Right atrium auricular region (tissue), 2 donors: Measurements from ENCODE around the gene UNC5C. TPM values are rescaled to one million over a fixed set of nuclear protein-coding genes. Genes with fewer than 3 reads are reported as not detected.

Experiments
- DNase-seq: peaks from one replicate; pipeline ENCODE4 v3.0.0-alpha.2; 2019; ENCODE audit warnings: low spot score
- H3K27ac ChIP-seq, 2 donors: fragments of 200-600 bp; sonication (generic); 1 replicate in 1 of 2; 2 replicates in 1 of 2; pipeline ENCODE4 v1.5.1; 2016 to 2019
- H3K27me3 ChIP-seq, 2 donors: fragments of 200-600 bp; sonication (generic); one replicate each; pipeline versions ENCODE4 v1.5.1 to v1.6.0; 2017 to 2019
- H3K36me3 ChIP-seq: fragments of 200-600 bp; sonication (generic); one replicate; pipeline ENCODE4 v1.5.1; 2016
- H3K4me1 ChIP-seq, 2 donors: fragments of 200-600 bp; sonication (generic); one replicate each; pipeline versions ENCODE4 v1.5.1 to v1.6.0; 2017 to 2019
- H3K4me3 ChIP-seq, 2 donors: fragments of 200-600 bp; sonication (generic); 1 replicate in 1 of 2; 2 replicates in 1 of 2; pipeline ENCODE4 v1.5.1; 2017 to 2019; ENCODE audit warnings: mild to moderate bottlenecking in 1 of 2, moderate library complexity in 1 of 2
- H3K9me3 ChIP-seq, 2 donors: fragments of 200-600 bp; sonication (generic); one replicate each; pipeline ENCODE4 v1.5.1; 2019
- CTCF ChIP-seq, 2 donors: fragments of 200-600 bp; sonication (generic); IDR thresholded peaks; one replicate each; pipeline ENCODE4 v1.5.1; 2019; ENCODE audit warnings: antibody characterized with exemption in 2 of 2
- total RNA-seq, 2 donors: library from RNA; depleted of rRNA; stranded (reverse); fragments of >200 nt; gene quantifications; one replicate each; pipeline ENCODE4 v1.1.0, GENCODE V29; 2016

UNC5C gene
- total RNA-seq, 2 donors from 2014 or later = 3.8 to 4.6 TPM

GRCh38 chr4:95212692-95213091, 336.1 kb downstream of the UNC5C start:
- Histone ChIP-seq H3K36me3 (no peaks in the 10 kb centered on the region), H3K27ac (no peak overlapping the region), H3K9me3 (no peaks in the 10 kb centered on the region), H3K4me3 (no peak overlapping the region), H3K27me3 (no peaks in the 10 kb centered on the region), H3K4me1 (peaks cover 0 to 5% of the 10 kb centered on the region in 2 donors)
- TF ChIP-seq CTCF (IDR thresholded peaks at IDR 0.05) = no peak
- no peak for DNase-seq

GRCh38 chr4:95209927-95210326, 338.8 kb downstream of the UNC5C start:
- no peaks in the 10 kb centered on the region for H3K36me3 ChIP-seq
- no peaks in the 10 kb centered on the region for H3K27me3 ChIP-seq
- no peak overlapping the region for H3K4me3 ChIP-seq
- H3K27ac ChIP-seq = no peak overlapping the region
- DNase-seq = no peak
- H3K4me1 ChIP-seq = no peaks in the 10 kb centered on the region
- no peaks in the 10 kb centered on the region for H3K9me3 ChIP-seq
- TF ChIP-seq CTCF (IDR thresholded peaks at IDR 0.05) = no peak

- H3K9me3 ChIP-seq = no peaks in the 10 kb centered on the region
- peaks cover 4% of the 10 kb centered on the region for H3K36me3 ChIP-seq
- H3K4me3 ChIP-seq = no peak overlapping the region
- no peaks in the 10 kb centered on the region for H3K4me1 ChIP-seq
- H3K27ac ChIP-seq = no peak overlapping the region
- DNase-seq = no peak
- no peaks in the 10 kb centered on the region for H3K27me3 ChIP-seq
- TF ChIP-seq CTCF (IDR thresholded peaks at IDR 0.05) = no peak
These were observed 343.9 kb downstream of the UNC5C start for GRCh38 chr4:95204873-95205272.

- peaks cover 4% of the 10 kb centered on the region for H3K36me3 ChIP-seq
These were observed 344.4 kb downstream of the UNC5C start for GRCh38 chr4:95204267-95204844.

DNA sequence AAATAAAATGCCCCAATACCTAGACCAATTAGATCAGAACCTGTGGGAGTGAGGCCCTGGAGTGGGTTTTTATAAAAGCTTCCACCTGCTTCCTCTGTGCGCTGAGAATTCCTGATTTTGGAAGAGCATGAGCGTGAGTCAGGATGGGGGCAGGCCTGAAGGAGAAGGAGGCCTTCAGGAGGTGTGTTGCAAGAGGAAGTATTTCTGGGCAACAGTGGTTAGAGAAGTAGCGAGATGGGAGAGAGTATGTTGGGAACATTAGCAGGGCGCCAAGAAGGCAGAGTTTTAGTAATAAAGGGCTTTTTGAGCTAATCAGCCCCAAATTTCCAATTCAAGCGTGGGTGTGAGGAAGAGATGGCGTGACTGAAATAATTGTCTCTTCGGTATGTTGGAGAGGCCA, 349.8 kb downstream of the UNC5C start:
- TF ChIP-seq CTCF (IDR thresholded peaks at IDR 0.05) = no peak
- no peak overlapping the region for H3K27ac ChIP-seq
- no peak overlapping the region for H3K4me3 ChIP-seq
- no peaks in the 10 kb centered on the region for H3K9me3 ChIP-seq
- H3K36me3 ChIP-seq = peaks cover 4% of the 10 kb centered on the region
- no peak for DNase-seq
- H3K27me3 ChIP-seq = no peaks in the 10 kb centered on the region
- peaks cover 0 to under 1% of the 10 kb centered on the region in 2 donors for H3K4me1 ChIP-seq

More at GRCh38 chr4:95204267-95204844, 344.4 kb downstream of the UNC5C start:
- Histone ChIP-seq H3K27me3 (no peaks in the 10 kb centered on the region), H3K27ac (no peak overlapping the region), H3K4me3 (no peak overlapping the region), H3K4me1 (no peaks in the 10 kb centered on the region), H3K9me3 (no peaks in the 10 kb centered on the region)
- no peak for DNase-seq
- no peak for TF ChIP-seq CTCF (IDR thresholded peaks at IDR 0.05)

GRCh38 chr4:95197353-95197752, 351.4 kb downstream of the UNC5C start:
- H3K4me3 ChIP-seq = no peak overlapping the region
- H3K27me3 ChIP-seq = no peaks in the 10 kb centered on the region
- H3K9me3 ChIP-seq = no peaks in the 10 kb centered on the region
- TF ChIP-seq CTCF (IDR thresholded peaks at IDR 0.05) = no peak
- H3K27ac ChIP-seq = no peak overlapping the region
- no peaks in the 10 kb centered on the region for H3K36me3 ChIP-seq
- DNase-seq = no peak
- peaks cover 0 to 3% of the 10 kb centered on the region in 2 donors for H3K4me1 ChIP-seq
